HG02763 (cell line): ENCODE results near the gene ARHGEF11.
"Not testable (repeated sequence)": the region's sequence is repeated elsewhere in the genome, so short reads cannot be mapped to it uniquely, and the experiment has no call there.

Source experiments
- ATAC-seq: cut with Tn5 transposase; IDR thresholded peaks from one replicate; pipeline ENCODE4 v1.9.1; 2021; ENCODE audit warnings: mild to moderate bottlenecking, moderate library complexity; ENCODE audit not compliant: unreplicated experiment

The ARHGEF11 gene

DNA sequence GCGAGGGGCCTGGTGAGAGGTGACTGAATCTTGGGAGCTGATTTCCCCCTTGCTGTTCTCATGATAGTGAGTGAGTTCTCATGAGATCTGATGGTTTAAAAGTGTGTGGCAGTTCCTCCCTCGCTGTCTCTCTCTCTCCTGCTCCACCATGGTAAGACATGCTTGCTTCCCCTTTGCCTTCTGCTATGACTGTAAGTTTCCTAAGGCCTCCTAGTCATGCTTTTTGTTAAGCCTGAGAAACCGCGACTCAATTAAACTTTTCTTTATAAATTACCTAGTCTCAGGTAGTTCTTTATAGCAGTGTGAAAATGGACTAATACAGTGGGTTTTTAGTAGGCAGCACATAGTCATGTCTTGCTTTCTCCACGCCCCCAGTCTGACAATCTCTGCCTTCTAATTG is 10.2 kb upstream of the ARHGEF11 start:
- ATAC-seq, result not testable (repeated sequence)

DNA sequence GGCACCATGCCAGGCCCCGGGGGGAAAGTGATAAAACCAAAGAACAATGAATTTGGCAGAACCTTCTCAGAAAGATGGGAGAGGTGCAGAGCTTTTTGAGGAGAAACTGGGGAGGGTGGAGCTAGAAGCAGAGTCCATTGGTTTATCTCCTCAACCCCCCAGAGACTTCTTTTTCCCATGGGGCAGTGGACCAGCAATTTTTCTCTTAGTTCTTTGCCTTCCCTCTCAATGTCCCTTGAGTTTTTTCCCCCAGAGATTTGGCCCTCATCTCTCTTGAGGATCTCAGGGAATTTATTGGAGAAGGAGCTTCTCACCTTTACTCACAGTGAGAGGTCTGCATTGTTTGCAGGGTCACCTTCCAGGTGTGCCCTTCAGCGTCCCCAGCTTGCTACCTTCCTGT is 5.3 kb upstream of the ARHGEF11 start:
- no peak for ATAC-seq

DNA sequence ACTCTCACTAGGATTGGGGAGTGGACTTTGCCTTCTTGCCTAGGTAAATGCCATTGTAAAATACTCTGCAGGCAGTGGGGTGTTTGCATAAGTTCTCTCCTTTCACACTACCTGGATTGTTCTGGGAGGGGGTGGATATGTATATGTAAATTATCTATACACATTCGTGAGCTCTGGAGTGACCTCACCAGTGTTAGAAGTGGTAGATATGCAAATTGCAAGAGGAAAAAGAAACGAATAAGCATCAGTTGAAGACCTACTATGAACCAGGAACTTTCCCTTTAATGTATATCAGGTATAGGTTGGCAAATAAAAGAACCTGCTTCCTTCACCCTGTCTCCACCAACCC is 1.5 kb upstream of the ARHGEF11 start:
- ATAC-seq, result no peak

DNA sequence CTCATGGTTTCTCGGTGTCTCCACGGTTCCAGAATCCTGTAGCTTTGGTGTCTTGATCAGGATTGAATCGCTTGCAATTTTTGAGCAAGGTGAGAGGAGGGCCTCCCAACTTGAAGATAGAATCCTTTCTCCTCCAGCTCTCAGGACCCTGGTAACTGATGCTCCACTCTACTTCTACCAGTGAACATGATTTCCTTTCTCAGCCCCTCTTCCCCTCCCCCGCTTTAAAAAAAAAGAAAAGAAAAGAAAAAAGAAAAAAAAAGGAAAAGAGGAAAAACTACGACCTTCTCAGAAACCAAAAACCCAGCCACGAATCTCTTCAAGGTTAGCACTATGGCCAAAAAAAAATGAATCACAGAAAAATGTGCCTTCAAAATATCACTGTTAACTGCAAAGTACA is 1.2 kb downstream of the ARHGEF11 start:
- no peak for ATAC-seq

DNA sequence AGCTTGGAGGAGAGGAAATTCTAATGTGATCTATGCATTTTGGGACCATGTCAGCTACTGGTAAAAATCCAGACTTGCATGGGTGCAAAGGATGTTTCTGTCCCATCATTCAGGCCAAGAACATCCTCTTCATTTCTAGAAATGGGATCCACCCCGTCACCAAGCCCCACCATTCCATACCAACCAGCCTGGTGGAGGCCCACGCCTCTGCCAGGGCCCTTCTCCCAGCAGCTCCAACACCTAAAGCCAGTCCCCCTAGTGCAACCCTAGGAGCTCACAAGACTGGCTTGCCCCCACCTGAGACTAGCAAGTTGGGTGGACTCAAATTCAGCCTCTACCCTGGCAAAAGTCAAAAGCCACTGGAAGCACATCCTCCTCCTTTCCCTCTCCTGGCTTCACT is 1.9 kb downstream of the ARHGEF11 start:
- ATAC-seq, result no peak

DNA sequence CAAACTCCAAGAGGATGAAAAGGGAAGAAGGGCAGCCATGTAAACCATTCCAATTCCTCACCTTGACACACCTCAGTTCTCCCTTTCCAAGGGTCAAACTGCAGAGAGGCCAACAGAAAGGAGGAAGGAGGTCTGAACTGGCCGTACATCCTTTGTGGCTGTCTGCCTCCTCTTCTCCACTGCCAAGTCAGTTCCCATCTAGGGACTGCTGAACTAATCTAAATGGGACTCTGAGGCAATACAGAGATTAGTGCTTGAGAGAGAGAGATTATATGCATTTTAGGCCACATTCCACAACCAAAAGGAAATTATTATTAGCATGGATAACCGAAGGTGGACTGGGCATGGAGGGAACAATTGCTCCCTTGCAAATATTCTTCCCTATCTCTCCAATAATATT is 2.7 kb downstream of the ARHGEF11 start:
- no peak for ATAC-seq

DNA sequence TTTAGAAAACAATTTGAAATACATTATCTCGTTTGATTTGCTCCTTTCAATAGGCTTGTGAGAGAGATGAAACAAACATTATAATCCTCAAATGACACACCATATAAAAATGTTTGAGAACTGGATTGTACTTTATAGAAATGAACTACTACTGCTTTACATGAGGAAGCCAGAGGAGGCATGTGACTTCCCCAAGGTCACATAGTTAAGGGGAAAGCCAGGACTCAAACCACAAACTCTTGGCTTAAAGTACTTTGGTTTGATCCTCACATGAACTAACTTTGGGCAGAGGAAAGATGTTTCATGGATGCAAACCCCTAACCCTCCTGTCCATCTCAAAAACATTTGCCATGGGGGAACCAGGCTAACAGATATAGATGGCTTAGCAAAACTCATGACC is 4.7 kb downstream of the ARHGEF11 start:
- ATAC-seq, result no peak

DNA sequence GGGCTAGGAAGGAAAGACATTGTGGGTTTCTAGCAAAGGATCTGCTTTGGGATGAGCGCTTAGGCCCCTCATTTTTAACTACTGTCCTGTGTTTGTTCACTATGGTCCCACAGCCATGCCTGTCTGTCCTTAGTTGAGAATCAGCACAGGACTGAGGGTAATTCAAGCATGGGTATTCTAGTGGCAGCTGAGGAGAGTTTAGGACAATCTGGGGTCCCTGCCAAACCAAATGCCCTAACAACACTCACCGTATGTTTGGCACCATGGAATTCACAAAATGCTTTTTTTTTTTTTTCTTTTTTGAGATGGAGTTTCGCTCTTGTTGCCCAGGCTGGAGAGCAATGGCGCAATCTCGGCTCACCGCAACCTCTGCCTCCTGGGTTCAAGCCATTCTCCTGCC is 10.4 kb downstream of the ARHGEF11 start:
- ATAC-seq, result no peak

DNA sequence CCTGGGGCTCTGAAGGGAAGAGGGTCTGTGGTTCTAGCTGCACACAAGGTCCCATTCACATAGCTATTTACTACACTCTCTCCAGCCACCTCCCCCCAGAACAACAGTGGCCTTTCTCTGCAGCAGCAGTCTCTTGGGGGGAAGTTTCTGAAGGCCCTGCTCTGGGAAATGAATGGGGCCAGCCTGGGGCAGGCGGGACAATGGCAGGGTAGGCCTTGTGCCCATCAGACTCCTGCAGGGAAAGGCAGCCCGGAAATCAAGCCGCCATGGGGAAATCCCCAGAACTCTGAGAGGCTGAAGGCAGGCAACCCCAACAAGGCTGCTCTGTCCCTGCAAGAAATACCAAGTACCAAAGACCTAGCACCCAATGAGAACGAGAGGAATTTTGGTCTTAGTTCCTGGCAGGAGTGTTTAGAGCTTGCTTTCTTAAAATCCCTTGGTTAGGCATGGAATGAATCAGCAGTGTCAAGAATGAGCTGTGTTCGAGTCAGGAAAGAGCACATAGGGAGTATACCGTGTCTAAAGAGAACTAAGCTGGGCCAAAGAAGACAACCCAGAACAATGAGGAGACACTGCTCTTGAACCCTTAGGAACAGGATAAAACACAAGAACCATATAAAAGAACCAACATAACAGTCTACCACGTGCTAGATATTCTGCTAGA is 11.3 kb downstream of the ARHGEF11 start:
- no peak for ATAC-seq

DNA sequence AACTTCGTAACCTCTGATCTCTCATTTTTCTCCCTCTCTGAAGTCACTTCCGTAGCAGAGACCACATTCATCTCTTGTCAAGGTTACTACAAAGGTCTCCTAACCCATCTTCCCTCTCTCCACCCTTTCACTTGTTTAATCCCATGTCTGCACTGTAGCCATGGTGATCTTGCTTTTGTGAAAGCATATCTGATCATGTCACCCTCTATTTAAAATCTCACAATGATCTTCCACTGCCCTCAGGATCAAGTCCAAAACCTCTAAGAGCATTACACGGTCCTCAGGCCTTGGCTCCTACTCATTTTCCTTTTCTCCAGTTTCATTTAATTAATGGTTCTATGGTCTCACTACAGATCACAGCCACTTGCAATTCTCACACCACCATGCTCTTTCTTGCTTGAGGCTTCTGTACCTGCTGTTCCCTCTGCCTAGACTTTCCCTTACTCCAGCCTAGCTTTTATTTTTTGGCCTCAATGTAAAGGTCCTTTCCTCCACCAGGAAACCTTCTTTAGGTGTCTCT is 12.1 kb downstream of the ARHGEF11 start:
- no peak for ATAC-seq

DNA sequence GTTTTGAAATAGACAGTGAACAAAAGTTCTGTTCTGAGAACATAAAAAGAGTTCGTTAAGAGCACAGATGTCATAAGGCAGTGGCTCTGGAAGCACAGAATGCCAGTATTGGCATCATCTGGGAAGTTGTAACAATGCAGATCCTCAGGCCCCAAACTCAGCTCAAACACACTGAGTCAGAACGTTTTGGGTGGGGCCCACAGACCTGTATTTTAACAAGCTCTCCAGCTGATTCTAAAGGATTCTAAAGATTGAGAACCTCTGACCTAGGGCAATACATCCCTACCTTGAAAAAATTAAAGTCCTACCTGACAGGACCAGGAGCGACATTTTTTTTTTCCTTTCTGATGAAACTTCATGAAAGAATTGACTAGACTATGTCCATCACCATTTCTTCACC is 13.2 kb downstream of the ARHGEF11 start:
- ATAC-seq, result no peak

DNA sequence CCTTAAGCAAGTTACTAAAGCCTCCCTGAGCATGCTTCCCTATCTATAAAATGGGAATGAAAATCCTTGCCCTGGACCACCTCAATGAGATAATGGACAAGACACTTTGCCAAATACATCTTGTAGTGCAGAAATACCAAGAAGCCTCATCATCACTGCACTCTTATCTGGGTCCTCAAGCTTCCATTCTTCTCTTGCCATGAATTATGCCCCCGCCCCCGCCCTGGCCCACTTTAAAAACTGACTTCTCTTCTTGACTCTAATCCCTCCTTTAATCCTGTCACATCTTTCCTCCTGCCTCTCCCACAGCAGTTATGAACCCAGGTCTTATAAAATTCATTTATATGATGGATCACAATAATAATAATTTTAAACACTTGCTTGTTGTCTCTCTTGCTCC is 14.8 kb downstream of the ARHGEF11 start:
- ATAC-seq, result no peak

DNA sequence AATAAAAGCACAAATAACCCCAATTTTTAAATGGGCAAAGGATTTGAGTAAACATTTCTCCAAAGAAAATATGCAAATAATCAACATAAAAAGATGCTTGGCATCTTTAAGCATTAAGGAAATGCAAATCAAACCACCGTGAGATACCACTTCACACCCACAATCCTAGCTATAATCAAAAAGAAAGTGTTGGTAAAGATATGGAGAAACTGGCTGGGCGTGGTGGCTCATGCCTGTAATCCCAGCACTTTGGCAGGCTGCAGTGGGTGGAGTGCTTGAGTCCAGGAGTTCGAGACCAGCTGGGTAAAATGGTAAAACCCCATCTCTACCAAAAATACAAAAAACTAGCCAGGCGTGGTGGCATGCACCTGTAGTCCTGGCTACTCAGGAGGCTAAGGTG is 16.9 kb downstream of the ARHGEF11 start:
- ATAC-seq, result no peak

DNA sequence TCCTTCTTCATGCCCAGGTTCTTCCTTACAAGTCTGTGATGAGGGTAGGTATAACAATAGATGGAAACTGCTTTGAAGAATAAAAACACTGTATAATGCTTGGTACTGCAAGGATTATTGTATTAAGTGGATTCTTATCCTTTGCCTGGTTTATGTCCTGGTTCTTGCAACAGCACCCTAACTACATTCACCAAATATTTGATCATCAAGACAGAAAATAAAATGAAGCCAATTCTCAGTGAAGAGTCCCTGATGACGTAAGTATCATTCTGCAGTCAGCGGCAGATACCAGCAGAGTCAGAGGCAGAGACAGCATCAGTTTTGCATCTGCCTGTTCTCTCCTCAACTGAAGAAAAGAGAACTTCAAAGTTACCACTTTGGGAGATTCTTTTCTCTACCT is 19.7 kb downstream of the ARHGEF11 start:
- ATAC-seq, result no peak

DNA sequence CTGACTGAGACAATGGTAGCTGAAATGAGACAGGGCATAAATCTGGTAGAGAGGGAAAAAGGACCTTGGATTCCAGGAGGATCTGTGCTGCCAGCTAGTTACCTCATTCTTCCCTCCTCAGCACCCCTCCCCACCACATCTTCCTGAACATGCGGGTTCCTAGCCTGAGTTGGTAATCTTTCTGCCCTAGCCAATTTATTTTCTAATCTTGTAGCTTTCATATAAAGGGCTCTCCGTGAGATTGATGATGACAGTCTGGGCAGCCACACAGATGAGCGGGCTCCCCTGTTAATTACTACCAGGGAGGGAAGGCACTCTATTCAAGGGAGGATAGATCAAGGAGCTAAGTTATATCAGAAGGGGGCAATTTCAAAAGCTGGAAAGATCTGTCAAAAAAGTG is 20.2 kb downstream of the ARHGEF11 start:
- no peak for ATAC-seq

DNA sequence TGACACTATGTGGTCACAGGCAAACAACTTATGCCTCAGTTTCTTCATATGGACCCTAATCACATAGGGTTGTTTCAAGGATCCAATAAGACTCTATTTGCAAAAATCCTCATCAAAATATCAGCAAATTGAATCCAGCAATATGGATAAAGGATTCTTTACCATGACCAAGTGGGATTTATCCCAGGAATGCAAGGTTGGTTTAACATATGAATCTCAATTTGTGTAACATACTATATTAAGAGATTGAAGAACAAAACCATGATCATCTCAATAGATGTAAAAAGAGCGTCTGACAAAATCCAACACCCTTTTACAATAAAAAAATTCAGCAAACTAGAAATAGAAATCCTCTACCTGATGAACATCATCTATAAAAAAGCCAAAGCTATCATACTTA is 23.9 kb downstream of the ARHGEF11 start:
- ATAC-seq, result no peak

DNA sequence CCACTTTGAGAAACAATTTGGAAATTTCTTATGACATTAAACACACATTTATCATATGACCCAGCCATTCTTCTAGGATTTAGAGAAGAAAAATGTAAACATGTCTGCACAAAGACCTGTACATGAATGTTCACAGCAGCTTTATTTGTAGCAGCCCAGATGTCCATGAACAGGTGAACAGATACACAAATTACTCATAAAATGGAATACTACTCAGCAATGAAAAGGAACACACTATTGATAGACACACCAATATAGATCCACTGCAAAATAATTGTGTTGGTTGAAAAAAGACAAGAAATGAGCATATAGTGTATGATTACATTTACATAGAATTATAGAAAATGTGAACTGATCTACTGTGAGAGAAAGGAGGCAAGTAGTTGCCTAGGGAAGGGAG is 26.1 kb downstream of the ARHGEF11 start:
- ATAC-seq, result no peak

DNA sequence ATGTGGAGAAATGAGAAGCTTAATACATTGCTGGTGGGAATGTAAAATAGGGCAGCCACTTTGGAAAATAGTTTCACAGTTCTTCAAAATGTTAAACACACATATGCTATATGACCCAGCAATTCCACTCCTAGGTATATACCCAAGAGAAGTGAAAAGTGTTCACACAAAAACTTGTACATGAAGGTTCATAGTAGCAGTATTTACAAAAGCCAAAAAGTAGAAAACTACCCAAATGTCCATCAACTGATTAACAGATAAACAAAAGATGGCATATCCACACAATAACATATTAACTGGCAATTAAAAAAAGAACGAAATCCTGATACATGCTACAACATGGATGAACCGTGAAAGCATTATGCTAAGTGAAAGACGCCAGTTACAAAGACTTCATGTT is 33.7 kb downstream of the ARHGEF11 start:
- ATAC-seq, result no peak

DNA sequence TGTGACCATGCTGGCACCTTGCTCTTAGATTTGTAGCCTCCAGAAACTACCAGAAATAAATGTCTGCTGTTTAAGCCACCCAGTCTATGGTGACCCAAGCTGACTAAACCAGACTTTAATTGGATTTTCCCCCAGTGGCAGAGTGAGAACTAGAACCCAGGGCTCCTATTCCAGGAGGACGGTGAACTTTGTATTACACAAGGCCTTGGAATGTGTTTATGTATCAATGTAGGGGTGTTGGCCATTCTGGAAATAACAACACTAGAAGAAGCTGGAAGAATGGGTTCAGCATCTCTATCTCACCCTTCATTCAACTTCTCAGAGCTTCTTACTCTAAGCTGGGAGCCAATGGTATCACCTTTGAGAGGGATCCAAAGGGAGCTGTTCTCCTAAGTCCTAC is 37.0 kb downstream of the ARHGEF11 start:
- no peak for ATAC-seq

DNA sequence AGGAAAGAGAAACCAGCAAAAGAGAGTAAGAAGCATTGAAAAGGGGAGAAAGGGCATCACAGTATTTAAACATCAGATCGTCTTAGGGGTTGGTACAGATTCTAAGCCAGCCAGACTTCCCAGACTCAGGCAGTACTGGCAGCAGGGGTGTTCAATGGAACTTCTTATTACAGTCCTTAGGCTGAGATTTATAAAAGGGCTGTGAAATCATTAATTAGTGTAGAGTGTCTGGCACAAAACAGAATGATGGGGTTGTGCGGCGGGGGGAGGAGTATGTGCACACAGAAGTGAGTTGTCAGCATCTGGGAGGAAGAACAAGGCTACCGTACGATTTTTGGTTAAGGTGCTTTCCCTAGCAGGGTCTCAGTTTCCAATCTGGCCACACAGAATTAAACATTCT is 38.2 kb downstream of the ARHGEF11 start:
- no peak for ATAC-seq

DNA sequence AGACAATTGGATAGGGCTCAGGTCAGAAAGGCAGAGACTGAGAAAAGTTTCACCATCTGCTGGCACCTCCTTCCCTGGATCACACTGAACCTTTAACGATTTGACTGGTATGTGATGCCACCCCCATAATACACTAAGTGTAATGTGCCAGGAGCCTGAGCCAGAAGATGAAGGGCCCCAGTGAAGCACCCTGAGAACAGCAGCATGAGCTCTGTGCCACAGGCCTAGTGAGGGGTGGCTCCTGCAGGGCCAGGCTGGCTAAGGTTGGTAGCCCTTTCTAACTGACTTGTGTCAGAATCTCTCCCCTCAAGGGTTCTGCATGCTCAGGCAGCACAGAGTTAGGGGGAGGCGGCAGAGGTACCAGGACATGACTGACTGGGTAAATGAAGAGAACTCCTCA is 38.9 kb downstream of the ARHGEF11 start:
- ATAC-seq, result no peak

DNA sequence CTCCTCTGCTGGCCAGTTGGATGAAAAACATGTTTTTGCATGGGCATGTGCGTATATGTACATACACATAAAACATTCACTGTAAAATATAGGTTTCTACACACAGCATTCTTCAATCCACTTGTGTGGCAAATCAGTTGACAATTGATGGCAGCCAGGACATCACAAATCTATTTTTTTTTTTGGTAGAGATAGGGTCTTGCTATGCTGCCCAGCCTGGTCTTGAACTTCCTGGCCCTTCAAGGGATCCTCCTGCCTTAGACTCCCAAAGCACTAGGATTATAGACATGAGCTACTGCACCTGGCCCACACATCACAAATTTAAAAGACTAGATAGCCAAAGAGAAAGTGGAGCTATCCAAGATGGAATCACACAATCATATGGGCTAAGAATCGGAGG is 39.6 kb downstream of the ARHGEF11 start:
- ATAC-seq, result no peak

DNA sequence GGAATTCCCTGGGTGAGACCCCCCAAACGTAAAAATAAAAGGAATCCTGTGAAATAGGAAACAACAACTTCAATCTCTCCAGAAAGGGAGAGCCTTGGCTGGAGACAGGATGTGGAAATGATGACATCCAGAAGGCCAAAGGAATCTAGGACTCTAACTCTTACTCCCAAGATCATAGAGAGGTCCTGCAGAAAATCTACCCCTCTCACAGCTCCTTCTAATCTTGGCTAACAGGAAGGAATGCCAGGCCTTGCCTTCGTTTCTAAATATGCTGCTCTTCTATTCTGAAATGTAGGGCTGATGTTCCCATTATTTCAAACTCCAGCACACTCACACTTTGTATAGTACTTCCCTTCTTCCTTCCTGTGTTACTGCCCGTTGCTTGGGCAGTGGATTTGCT is 40.7 kb downstream of the ARHGEF11 start:
- ATAC-seq, result no peak
